GM19397 (cell line): ENCODE measurements around the gene AMPD2.
"Not testable (repeated sequence)": the region's sequence is repeated elsewhere in the genome, so short reads cannot be mapped to it uniquely, and the experiment has no call there.

ENCODE experiments used
- ATAC-seq: cut with Tn5 transposase; IDR thresholded peaks from one replicate; pipeline ENCODE4 v1.9.1; 2021; ENCODE audit warnings: mild to moderate bottlenecking, moderate library complexity; ENCODE audit not compliant: unreplicated experiment

AMPD2 gene

DNA sequence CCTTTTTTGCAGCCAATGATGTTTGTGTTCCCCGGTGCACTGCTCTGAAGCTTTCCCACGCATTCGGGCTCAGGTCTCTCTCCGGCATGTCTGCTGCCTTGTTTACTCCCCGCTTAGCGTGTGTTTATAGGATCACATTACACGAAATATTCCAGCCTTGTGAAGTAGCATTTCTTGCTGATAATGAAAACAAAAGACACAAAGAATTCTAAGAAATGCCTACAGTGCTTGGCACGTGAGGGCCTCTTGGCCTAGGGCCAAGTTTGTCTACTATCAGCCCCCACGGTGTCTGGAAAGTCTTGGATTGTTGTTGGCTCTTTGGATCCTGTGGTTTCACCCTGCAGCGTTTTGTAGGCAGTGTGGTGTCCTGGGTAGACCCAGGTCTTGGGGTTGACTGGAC is 25.0 kb downstream of the AMPD2 start:
- no peak for ATAC-seq

DNA sequence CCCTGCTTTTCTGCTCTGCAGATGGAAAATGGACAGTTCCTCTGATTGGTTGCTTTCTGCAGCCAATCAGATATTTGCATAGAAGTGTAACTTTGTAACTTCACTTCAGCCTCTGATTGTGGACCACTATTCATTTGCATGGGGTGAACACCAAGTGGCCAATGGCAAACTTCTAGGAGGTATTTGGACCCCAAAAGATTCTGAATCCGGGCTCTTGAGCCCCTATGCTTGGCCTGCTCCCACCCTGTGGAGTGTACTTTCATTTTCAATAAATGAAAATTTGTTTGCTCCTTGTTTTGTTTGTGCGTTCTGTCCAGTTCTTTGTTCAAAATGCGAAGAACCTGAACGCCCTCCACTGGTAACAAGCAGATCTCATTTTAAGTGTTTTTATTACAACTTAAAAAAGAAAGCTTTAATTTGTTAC is 29.9 kb downstream of the AMPD2 start:
- no peak for ATAC-seq

DNA sequence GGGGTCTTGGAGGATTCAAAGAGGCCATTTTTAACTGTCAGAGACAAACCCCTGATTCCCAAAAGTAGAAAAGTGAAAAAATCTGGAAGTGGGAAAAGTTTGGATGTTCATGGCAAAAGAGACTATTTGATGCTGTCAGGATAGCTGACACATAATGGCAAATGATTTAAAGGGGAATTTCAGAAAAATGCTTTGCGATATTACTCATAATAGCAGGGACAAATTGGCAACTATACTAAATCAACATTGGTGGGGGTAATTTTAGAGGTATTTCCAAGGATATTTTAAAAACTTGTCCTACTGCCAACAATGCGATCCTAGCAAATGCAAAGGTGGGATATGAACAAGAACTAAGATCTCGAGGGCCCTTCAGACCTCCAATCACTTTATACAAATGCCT is 31.0 kb downstream of the AMPD2 start:
- no peak for ATAC-seq

DNA sequence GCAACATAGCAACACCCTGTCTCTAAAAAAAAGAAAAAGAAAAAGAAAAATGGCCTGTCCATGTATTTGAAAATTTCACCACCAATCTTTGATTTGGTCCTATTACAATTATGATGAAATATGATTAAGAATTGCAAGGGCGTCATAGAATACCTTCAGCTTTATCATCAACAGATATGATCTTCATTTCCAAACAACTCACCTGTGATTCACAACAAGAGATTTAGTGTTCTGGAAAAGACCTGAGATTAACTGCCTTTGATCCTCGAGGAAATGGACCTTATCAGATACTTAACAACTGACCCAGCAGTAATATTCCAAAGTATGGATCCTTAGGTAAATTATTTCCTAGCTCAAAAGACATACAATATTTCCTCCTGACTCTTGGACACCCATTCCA is 32.8 kb downstream of the AMPD2 start:
- no peak for ATAC-seq

DNA sequence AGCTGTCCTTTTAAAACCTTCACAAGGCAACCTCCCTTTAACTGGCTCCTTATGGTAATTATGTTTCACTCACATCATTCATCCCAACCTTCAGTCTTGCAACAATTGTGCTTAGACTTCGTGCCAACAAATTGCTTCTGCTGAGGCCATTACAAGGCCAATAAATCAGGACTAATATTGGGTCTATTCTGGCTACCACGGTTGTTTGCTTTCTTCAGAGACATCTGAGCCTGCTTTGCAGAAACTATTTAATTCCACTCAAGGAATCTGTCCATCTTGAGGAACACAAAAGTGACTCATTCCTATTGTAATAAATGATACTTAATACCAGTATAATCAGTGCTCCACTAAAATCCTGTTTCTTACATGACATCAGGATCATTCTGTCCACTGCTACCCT is 33.7 kb downstream of the AMPD2 start:
- no peak for ATAC-seq

DNA sequence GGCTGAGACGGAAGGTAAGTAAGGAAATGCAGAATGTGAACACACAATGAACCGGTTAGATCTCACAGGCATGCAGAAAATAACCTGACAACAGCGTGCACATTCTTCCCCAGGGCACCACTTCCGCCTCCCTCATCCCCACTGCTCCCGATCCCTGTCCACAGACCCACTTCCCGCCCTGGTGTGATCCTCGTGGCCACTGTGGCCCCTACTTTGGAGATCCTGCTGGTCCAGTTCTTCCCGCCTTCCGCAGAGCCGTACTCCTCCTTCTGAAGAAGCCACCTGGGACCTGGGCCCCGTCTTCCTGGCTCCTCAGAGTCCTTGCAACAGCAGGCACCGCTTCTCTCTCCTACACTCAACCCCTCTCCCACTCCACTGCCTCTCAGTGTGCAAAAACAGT is 34.9 kb downstream of the AMPD2 start:
- ATAC-seq, result no peak

DNA sequence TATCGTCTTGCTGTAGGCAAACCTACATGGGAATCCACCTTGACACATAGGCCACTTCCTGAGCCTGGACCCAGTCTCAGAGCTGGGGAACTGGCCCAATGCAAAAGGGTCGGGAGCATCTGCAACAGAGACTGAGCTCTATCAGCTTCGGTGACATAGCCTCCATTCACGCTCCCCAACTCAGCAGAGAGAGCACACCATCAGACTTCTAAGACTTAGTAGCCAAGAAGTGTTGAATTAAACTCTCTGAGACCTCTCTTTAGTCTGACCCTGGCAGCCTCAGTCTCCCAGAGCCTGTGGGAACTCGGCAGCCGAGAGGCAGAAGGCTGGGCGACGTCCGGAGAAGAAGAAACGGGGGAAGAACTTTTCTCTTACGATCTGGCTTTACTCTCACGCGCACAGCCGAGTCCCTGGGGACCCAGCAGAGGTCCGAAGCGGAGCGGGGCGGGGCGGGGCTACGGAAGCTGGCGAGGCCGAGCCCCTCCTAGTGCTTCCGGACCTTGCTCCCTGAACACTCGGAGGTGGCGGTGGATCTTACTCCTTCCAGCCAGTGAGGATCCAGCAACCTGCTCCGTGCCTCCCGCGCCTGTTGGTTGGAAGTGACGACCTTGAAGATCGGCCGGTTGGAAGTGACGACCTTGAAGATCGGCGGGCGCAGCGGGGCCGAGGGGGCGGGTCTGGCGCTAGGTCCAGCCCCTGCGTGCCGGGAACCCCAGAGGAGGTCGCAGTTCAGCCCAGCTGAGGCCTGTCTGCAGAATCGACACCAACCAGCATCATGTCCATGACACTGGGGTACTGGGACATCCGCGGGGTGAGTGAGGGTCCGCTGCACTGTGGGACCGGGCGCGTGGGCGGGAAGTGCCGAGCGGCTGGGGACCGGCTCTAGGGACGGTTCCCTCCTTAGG is 36.2 kb downstream of the AMPD2 start, which contains the start of gene GSTM4:
TSS of gene GSTM4 (plus strand) at position 485 of the 905 bp plus-strand sequence. CDS start at position 776, 291 bp downstream.
- ATAC-seq, result peak; percentile 96

DNA sequence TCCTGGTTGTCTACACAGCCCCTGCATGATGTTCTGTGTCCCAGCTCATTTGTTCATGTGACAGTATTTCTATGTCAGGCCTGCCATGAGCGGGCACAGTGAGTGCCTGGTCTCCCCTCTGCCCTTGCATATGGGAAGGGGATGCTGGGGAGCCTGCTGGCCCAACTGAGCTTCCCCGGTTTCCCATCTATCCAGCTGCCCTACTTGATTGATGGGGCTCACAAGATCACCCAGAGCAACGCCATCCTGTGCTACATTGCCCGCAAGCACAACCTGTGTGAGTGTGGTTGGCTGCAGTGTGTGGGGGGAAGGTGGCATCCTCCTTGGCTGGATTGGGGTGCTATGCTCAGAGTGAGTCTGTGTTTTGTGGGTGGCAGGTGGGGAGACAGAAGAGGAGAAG is 37.8 kb downstream of the AMPD2 start:
- no peak for ATAC-seq

DNA sequence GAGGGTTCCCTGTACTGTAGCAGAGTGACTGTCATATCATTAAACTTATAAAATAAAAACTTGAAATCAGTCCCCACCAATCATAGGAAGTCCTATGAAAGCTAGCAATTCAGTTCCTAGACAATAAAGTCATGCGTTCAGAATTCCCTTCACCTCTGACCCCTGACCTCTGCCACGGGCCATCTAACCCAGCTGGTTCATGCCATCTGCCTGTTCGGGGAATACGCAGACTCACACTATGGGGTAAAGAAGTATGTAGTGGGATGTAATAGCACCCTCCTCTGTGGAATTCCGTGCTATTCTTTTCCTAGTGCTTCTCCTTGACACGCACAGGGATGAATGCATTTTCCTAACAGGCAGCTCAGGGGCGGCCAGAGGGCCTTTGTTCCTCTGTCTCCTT is 38.3 kb downstream of the AMPD2 start:
- ATAC-seq, result no peak

DNA sequence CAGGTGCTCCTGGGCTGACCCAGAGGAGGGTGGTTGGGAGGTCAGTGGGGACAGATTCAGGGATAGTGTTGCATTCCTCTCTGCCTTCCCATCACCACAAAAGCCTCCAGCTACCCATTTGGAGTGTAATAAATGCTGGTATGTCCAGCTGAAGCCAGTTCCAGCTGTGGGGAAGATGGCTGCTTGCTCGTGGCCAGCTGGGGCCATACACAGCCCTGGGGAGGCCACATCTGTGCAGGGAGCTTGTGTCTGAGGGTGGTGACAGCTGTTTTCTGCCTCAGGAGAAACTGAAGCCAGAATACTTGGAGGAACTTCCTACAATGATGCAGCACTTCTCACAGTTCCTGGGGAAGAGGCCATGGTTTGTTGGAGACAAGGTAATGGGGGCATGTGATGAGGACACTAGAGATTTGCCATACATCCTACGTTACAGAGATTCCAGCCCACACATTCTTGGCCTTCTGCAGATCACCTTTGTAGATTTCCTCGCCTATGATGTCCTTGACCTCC is 39.0 kb downstream of the AMPD2 start:
- no peak for ATAC-seq

DNA sequence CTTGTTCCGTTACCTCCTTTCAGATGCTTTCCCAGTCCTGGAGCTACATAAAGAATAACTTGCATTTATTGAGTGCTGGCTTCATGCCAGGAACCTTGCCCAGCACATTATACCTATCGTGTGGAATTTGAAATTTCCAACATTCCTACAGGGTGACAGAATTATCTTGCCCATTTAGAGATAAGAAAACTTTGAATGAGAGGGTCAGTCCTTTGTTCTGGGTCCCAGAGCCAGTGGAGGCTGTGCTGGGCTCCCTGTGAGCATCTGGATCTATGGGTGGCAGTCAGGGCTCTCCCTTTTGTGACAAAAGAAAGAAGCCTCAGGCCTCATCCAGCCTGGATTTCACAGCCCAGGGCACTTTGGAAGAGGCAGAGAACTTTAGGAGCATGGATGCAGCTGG is 39.5 kb downstream of the AMPD2 start:
- no peak for ATAC-seq

DNA sequence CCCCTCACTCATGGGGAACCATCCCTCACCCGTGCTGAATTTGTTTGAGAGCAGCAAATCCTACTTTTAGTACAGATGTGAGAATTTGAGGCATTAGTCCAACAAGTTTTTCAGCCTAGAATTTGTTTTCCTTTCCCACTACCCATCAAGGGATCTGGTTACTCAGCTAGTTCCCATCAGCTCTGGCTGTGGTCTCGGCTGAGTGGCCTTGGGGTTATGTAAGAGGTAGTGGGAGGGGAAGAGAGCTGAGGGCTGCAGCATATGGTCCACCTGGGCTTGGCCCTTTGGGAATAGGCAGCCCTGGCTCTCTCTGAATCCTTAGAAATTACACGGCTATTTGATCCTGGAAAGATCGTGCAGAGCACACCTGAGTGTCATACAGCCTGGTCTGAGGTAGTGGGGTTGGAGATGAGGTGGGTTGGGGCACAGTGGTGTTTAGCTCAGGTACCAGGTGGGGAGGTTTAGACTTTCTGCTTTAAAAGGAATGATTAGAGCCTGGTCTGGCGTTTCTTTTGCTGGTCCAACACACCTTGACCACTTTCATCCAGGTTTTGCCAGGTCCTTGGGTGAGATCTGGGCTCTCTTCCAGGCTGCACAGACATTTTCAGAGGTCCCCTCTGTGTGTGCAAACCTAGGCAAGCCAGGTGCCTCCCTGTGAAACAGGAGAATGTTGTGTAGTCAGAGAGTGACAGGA is 40.5 kb downstream of the AMPD2 start:
- ATAC-seq, result no peak

DNA sequence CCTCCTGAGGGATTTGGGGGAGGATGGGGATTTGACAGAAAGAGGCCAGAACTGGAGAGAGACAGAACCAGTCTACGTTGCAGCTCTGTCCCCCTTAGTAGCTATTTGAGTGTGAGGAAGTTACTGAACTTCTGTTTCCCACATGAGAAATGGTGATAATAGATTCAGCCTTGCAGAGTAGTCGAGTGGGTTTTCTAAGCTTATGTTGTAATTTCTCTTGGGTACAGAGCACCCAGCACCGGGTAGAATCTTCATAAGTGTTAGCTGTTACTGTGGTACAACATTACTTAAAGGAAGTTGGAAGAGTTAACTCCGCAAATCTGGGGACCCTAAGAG is 41.0 kb downstream of the AMPD2 start:
- ATAC-seq, result not testable (repeated sequence)

DNA sequence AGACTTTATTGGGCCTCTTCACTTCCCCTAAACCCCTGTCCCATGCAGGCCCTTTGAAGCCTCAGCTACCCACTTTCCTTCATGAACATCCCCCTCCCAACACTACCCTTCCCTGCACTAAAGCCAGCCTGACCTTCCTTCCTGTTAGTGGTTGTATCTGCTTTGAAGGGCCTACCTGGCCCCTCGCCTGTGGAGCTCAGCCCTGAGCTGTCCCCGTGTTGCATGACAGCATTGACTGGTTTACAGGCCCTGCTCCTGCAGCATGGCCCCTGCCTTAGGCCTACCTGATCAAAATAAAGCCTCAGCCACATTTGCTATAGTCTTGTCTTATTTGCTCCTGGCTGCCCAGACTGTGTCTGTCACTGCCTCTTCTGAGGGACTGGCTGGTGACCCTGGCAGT is 41.8 kb downstream of the AMPD2 start:
- no peak for ATAC-seq

DNA sequence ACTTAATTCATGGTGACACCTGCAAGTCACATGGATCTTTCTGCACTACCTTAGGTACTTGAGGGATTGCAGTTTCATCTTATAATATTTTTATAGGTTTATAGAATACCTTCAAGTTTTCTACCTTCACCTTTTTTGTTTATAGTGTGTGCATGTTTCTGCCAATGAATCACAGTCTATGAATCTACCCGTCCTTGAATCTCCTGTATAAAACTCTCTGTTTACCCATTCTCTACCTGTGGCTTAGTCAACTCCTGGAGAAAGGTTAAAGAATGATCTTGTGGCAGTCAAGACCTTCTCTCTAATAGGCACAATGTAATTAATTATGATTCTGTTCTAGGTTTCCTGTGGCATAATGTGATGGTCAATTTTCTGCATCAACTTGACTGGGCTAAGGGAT is 45.0 kb downstream of the AMPD2 start:
- ATAC-seq, result no peak

DNA sequence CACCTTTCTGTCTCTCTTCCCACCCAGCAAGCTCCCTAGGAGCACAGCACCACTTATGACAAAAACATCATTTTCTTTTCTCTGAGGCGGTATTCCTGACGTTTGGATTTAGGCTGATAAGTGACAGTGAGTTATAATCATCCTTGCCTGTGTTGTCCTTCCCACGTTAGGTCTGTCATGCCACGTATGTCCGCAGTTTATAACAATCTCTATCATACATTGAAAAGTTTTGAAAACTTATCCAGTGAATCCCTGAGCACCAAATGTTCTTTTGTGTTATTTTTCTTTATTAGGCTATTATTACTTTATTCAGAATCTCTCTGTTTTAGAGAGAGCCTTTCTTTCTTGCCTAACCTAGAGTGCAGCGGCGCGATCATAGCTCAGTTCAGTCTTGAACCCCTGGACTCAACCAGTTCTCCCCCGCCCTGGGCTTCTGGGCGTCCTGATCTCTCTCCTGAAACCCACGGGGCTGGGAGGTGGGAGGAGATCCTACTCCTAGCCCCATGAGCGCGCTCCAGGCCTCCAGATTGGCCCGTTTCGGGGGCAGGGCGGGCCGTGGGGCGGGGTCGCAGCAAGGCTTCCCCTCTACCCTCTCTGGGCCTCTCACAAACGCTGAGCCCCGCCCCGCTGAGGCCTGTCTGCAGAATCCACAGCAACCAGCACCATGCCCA is 48.0 kb downstream of the AMPD2 start, which contains the start of gene GSTM2:
TSS of gene GSTM2 (plus strand) at position 606 of the 671 bp plus-strand sequence. CDS start at position 665, 59 bp downstream.
- peak; percentile 96 for ATAC-seq

DNA sequence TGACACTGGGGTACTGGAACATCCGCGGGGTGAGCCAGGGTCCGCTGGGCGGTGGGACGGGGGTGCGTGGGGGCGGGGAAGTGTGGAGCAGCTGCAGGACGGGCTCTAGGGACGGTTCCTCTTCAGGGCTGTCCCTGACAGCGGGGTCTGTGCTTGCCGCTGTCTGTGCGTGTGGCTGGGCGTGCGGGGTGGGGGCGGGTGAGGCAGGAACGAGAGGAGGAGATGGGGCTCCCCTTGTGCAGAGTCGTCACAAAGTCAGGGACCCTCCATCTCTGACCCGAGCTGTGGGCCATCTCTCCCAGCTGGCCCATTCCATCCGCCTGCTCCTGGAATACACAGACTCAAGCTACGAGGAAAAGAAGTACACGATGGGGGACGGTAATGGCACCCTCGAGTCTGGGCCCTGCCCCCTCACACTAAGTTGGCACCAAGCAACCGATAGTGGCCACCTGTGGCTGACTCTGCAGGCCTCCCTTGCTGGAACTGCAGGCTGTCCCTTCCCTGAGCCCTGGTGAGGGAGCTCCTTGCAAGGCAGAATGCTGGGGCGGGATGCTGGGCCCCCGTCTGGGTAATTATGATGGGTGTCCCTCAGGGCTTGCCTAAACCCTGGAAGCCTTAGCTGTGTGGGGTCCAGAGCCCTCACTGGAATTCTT is 48.6 kb downstream of the AMPD2 start:
- ATAC-seq, result no peak

DNA sequence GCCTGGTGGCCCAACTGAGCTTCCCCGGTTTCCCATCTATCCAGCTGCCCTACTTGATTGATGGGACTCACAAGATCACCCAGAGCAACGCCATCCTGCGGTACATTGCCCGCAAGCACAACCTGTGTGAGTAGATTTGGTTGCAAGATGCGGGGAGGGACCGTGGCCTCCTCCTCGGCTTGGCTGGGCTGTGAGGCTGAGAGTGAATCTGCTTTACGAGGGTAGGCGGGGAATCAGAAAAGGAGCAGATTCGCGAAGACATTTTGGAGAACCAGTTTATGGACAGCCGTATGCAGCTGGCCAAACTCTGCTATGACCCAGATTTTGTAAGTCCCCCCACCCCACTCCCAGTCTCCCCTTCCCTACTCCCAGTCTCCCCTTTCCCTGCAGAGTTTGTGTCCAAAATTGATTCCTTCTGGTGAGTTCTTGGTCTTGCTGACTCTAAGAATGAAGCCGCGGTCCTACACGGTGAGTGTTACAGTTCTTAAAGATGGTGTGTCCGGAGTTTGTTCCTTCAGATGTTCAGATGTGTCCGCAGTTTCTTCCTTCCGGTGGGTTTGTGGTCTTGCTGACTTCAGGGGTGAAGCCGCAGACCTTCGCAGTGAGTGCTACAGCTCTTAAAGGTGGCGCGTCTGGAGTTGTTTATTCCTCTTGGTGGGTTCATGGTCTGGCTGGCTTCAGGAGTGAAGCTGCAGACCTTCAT is 49.8 kb downstream of the AMPD2 start:
- no peak for ATAC-seq

DNA sequence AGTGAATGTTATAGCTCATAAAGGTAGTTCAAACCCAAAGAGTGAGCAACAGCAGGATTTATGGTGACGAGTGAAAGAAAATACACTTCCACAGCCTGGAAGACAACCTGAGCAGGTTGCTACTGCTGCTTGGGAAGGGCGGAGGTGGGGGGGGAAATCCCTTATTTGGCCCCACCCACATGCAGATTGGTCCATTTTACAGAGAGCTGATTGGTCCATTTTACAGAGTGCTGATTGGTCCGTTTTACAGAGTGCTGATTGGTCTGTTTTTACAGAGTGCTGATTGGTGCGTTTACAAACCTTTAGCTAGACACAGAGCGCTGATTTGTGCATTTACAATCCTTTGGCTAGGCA is 50.3 kb downstream of the AMPD2 start:
- ATAC-seq, result not testable (repeated sequence)

DNA sequence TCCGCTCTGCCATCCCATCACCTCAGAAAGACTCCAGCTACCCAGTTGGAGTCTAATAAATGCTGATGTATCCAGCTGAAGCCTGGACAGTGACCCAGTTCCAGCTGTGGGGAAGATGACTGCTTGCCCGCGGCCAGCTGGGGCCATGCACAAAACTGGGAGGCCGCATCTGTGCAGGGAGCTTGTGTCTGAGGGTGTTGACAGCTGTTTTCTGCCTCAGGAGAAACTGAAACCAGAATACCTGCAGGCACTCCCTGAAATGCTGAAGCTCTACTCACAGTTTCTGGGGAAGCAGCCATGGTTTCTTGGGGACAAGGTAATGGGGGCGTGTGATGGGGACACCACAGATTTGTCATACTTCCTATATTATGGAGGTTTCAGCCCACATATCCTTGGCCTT is 51.4 kb downstream of the AMPD2 start:
- ATAC-seq, result no peak
